Stimulated activated CD4-positive, alpha-beta T cell treated with anti-CD3 and anti-CD28 coated beads, Interleukin-12 subunit alpha, Interleukin-12 subunit beta, amount 100 ng/mL, for 4 hours (primary cell): Measurements from ENCODE around the gene CNTN5.

Experiments used
- DNase-seq: peaks from one replicate; pipeline ENCODE4 v3.0.0-alpha.2; 2020

The CNTN5 gene

DNA sequence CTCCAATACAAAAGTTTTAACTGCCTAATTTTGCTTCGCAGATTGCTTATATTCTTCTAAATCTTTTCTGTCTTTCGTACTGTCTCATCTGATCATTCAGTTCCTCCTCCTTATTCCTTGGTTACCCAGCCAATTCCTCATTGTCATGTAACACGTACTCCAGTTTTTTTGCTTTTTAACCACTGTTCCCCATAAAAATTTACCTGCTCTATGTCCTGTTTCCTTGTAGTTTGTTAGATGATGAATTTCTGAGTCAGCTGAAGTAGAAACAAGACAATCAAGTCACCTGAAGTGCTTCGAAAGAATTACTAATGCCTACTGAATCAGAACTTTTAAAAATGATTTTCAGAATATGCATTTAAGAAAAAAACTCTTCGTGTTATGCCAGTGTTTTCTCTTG, 150.6 kb downstream of the CNTN5 start:
- DNase-seq = no peak

DNA sequence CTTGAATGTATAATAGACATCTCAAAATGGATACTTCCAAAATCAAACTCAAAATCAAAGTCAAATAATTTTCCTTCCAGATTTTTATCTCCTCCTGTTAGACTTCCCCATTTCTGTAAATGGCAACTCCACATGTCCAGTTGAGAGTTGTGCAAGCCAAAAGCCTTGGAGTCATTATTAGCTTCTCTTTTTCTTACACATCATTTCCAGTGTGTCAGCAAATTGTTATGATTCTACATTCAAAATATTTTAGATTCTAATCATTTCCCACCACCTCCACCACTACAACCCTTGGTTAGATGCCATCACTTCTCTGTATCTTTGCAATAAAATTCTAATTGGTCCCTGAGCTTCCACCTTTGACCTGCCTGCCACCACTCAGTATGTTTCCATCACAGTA, 155.7 kb downstream of the CNTN5 start:
- DNase-seq = no peak

DNA sequence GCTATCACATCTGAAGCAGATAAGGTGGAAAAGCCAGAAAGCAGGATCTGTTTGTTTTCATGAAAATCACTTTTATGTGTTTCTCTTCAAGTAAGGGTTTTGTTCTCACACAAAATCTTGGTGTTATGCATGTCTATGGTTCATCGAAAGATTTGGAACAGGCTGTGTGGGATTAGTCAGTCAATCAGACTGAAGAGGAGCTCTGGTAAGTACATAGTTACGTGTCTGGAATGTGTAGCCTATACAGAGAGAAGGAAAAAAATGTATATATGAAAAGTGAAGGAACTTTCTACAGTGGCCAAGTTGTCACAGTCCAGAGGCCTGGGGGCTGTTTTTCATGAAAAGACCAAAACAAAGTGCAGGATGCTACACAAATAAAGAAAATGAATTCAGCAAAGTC, 156.7 kb downstream of the CNTN5 start:
- DNase-seq = no peak

DNA sequence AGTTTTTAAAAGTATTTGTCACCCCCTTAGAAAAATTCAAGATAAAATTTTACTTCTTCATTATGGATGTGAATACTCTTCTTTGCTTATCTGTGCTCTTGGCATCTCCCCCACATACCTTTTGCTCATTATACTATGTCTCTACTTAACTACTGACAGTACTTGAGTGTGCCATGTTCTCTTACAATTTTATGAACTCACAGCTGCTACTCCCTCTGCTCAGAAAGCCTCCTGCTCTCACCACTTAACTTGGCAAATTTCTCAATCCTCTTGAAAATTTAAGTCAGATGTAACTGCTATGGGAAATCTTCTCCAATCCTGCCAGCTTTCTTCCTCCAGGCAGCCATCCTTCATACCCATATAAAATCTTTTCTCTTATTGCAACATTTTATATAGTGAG, 163.4 kb downstream of the CNTN5 start:
- no peak for DNase-seq

DNA sequence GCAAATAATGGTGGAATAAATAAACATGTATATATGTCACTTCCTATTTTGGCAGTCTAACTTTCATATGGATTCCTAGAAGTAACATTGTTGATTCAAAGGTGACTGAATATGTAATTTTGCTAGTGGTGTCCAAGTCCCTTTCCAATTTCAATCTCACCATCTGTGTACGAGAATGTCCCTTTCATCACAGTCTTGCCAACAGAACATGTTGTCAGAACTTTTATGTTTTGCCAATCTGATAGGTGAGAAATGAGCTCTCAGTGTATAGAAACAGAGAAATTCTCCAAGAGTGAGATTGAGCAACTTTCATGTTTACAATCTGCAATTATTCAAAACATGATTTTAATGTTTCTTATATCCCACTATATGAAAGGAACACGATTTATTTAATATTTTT, 167.5 kb downstream of the CNTN5 start:
- DNase-seq = no peak

DNA sequence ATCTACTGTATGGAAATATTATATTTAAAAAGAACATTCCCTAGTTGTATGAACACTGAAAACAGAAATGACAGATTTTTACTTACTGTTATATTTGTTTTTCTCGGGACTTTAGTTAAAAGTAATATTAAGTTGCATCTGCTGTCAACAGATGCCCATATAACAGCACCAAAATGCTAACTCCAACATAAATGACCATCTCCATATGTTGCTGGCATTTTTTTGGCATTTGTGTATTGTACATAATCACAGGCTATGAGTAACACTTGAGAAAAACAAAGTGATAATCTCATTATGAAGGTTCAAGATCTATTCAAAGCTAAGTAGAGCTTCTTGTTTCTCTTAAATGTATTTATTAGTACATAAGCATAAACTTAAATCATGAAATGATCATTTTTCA, 172.0 kb downstream of the CNTN5 start:
- DNase-seq = no peak

DNA sequence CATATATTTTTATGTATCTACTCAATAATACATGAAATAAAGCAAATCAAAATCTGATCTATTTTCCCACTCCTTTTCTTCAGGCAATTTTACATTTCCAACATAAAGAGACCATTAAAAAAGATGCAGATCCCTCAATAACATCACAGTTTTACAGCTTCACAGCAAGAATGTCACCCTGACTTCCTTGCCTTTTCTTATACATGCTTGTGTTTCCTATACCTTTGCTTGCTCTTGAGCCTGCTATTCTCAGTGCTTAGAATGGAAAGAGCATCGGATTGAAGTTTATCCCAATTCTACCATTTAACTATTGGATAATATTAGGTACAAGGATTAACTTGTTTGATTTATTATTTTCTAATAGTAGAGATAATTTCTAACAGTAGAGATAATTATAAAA, 176.7 kb downstream of the CNTN5 start:
- no peak for DNase-seq

DNA sequence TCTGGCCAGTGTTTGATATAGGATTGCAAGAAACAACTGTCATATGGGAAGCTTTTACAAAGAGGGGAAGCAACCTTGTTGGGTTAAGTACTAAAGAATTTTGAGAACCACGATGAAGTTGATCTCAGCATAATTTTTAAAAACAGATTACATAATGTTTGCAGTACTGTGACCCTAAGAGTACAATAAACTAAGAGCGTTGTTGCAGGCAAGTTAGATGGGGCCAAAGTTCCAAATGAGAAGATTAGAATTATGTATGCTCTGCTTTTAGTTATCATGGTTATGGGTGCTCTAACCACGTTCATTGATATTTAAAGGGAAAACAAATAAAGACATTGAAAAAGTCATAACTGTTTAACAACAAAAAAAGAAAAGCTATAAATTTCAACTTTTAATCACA, 177.5 kb downstream of the CNTN5 start:
- DNase-seq = no peak

DNA sequence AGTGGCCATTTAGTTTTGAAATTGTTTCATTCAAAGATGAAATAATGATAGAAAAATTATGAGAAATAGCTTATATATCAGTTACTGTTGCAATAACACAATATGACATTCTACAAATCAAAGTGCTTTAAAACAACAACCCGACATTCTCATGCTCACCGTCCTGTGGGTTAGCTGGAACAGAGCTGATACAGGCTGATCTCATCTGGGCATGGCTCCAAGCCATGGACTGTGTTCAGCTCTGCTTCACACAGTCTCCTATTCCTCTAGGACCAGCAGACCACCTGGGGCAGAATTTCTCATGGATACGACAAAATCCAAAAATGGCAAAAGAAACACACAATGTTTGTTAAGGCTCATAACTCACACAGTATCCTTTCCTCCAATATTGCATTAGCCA, 178.6 kb downstream of the CNTN5 start:
- DNase-seq = no peak

DNA sequence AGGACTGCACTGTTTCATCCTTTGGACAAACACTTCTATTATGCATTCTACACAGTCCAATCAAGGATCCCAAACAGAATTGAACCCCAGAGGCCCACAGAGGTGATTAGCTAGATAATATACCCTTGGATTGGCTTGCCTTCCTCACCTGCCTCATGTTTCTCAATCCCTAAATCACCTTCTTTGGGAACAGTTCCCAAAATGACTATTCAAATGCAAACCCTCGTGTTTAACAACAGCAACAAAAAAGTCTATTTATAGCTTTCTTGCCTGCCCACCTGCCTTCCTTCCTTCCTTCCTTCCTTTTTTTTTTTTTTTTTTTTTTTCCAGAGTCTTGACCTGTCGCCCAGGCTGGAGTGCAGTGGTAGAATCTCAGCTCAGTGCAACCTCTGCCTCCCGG, 180.0 kb downstream of the CNTN5 start:
- DNase-seq = no peak

DNA sequence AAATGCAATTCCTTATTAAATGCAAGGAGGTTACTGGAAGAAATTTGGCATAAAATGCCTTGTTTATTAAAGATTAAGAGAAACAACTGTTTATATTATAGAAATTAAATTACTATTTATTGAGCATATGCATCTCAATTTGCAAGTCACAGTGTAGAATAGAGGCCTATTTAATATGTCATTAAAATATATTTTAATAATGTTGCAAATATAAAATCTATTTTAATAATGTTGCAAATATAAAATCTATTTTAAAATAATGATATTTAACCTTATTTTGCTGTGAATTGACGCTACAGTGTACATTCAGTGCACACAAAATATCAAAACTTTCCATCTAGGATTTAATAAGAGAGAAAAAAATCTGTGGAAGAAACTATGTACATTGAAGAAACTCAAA, 188.1 kb downstream of the CNTN5 start:
- DNase-seq = no peak

DNA sequence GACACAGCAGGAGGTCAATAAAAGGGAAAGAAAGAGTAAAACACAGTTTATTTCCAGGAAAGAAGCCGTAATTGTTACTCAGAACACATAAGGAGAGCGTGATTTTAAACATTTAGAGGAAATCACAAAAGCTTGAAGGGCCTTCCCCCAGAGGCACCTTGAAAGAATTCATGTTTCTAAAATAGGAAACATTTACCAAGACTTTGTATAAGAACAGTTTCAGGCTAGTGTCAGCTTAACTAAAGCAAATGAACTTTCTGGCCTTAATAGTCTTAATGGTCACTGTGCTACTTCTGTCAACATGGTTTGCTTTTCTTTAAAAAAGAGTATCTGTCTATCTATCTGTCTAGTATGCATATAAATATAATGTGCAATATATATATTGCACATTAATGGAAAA, 208.8 kb downstream of the CNTN5 start:
- DNase-seq = no peak

DNA sequence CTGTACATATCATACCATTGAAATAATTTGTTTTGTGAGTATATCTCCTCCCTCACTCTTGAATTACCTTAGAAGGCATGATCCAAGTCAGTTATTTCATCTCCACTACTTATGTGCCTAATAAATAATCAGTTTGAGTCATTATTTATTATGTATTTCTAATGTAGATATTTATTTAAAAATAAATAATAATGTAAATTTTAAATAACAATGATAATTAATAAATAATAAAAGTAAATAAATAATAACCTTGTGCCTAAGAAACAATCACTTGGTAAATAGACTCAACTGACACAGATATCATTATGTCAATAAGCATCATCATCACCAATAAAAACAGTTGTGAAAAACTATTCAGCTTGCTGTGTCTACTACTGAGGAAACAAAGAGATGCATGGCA, 213.8 kb downstream of the CNTN5 start:
- DNase-seq = no peak

DNA sequence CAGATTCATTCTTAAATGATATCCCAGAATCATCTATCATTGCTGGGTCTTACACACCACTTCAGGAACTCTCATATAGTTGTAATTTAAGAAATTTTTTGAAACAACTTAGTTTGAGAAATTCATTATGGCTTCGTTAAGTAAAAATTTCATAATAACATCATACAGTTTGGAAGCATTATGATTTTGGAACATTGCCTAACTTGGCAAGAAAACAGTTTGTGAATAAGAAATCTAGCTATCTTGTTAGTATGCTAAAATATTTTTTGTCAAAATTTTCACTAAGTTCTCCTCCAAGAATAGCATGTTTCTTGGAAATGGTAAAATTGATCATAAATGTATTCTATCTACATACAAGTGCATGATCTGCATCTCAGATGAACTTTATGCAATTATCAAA, 217.7 kb downstream of the CNTN5 start:
- no peak for DNase-seq

DNA sequence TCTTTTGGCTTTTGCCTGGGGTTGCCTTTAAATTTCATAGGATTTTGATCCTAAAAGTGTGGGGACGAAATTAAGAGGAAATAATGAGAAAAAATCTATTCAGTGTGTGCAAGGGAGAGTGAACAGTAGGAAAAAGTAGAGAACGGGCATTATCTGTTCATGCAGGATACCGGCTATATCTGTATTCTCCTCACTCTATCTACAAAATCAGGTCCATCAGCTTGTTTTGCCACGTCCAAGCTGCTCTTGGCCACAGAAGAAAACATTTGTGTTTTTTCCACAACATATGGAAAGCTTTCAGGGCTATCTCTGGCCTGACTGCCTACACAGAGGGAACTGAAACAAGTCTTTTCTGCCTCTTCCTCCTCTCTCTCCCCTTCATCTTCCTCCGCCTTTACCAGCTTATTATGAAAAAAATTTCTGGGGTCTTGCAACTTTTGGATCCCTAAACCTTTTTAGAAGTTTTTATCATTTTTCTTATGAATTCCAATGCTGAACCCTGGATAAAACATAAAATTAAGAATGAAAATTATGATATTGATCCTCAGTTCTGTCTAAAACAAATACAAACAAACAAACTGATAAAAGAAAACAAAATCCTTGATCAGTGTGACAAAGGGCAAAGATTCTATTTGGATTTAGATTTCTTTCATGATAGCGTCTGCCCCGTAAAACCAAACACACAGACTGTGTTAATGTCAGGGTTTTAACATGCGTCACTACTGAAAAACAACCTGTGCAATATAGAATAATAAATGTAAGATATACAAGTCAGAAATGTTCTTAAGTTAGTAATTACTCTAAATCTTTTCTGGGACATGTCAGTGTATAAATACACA, 219.7 kb downstream of the CNTN5 start:
- DNase-seq = no peak

DNA sequence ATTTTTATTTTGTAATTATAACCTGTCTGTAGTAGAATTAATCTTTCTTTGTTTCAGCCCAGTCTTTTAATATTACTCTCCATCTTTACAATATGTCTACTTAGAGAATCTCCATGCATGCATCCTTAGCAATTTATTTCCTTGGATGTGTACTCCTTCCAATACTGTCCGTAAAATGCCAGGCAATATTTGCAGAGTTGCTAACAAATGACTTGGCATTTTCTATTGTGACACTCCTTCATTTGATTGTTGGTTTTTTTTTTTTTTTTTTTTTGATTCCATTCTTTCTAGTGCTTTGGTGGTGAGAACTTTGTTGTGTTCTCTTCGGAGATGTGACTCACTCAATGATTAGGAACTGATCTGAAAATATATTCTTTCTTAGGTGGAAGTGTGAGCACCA, 220.3 kb downstream of the CNTN5 start:
- no peak for DNase-seq

DNA sequence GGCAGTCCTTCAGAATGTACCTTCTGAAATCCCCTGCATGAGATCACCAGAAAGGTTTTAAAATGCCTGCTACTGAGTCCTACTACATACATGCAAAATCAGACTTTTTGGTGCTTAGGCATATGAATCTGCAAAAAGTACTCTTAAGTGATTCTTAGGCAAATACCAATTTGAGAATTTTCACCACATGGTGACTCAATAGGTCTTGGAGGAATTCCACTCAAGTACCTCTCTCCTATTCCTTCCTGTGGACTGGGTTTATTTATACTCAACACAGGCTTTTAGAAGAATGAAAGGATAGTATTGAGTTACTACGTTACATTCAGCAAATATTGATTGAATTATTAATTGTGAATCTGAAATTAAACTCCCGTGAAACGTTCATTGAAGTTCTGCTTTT, 223.9 kb downstream of the CNTN5 start:
- no peak for DNase-seq

DNA sequence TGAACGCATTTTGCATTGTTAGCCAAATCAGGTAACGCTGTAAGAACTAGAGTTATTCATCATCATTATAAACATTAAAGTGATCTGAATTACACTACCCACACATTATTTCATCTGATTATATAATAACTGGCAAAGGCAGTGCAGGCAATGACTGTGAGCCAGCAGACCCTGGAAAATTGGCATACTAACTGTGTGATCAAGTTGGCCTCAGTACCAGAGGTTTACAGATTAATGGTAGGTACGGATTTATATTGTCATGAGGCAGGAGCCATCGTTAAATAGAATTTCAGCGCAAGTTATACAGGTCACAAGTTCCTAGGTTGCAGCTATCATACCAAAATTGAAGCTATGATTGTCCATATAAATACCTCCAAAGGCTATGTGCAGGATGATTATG, 225.4 kb downstream of the CNTN5 start:
- DNase-seq = no peak

DNA sequence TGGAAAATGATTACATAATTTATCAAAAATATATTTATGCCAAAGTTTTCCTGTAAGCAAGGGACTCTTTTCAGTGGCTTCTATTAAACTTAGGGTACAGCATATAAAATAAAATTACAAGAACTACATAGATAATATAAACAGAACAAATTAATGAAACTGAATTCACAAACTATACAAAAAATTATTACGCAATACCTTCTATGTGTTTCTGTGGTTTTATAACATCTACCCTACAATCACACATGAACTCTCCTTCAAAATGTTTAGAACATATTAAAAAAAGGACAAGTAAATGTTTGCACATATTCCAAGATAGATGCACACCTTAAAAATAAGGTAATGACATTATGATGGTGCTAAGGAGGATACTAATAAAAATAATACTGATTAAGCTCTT, 235.9 kb downstream of the CNTN5 start:
- DNase-seq = no peak

DNA sequence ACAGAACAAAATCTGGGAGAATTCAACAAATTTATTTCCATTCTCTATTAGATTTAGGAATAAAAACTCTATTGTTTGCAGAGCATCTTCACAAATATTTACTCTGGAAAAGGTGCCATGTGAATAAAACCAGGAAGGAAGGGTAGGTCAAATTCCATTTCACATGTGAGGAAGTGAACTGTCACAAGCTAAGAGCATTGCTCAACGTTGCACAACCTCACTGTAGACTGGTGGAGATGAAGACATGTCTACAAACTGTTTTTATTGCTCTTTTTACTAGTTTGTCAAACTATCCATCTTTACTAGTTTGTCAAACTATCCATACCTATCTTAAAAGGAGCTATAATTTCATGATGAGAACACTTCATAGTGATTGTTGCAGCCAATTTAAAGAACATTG, 236.4 kb downstream of the CNTN5 start:
- DNase-seq = no peak

DNA sequence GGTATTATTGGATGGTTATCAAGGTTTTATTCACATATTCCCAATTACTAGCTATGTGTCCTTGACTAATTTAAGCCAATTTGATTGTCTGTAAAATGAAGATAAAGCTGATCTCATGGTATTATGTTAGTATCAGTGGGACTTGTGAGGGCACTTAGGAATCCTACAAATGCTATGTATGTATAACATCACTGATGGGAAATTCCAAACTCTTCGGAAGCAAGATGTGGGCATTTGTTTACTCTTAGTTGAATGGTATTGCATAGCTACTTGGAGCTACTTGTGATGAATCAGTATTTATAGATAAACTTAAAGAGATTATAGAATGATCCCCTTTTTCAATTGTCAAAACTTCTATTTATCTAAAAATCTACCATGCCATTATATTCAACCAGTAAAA, 239.9 kb downstream of the CNTN5 start:
- DNase-seq = no peak

DNA sequence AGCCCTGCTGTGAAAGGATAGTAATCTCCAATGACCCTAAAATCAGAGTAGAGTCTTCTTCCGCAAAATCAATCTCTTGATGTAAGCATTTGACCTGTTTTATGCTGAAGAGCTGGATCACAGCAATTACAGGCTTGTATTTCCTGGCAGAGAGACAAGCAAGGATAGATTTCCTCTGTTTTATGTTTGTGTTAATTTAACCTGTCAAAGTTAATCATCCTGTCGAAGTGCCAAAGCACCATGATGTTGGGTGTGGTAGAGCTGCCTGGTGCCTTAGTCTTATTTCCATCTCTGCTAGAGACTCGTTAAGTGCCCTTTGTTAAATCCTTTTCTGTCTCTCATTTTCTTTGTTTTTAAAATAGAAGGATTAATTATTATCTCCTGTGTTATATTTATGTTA, 248.1 kb downstream of the CNTN5 start:
- no peak for DNase-seq

DNA sequence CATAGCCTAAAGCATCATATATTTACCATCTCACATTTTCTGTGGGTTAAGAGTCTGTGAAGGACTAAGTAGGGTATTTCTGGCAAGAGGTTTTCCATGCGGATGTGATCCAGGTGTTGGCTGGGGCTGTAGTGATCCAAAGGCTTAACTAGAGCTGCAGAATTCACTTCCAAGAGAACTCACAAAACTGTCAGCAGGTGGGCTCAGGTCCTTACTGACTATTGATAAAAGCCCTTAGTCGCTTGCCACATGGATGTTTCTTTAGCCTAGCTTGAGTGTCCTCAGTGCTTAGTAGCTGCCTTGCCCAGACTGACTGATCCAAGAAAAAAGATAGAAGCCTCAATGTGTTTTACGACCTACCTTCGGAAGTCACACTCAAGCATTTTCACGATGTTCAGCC, 250.8 kb downstream of the CNTN5 start:
- no peak for DNase-seq

DNA sequence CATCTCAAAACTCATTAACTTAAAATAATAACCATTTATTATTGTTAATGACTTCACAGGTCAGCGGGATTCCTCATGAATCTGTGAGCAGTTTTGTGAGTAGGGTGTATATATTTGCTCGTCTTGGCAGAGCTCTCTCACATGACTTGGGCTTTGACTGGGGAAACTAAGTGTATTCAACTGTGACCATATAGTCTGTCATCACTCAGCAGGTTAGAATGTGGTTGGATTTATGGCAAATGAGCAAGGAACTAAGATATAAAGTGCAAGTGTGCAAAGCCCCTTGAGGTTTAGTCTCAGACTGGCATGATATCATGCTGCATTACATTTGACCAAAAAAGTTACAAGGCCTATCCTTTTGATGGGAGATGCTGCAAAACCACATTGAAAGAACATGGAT, 254.8 kb downstream of the CNTN5 start:
- DNase-seq = no peak

DNA sequence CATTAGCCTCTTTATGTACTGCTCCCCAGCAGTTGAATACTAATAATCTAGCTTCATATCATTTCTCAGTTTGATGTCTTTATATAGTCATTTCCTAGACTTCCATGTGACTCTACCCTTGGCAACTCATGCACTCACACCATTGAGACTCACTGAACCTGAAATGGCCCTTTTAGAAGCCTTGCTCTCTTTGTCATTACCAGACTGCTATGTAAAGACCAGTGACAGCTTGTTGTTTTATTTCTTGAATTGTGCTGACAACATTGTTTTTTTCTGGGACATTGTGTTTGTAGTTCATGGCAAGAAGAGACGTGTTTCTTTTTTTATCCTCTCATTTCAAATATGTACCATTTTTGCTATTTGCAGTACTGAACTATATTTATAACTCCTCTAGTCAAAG, 256.5 kb downstream of the CNTN5 start:
- no peak for DNase-seq

DNA sequence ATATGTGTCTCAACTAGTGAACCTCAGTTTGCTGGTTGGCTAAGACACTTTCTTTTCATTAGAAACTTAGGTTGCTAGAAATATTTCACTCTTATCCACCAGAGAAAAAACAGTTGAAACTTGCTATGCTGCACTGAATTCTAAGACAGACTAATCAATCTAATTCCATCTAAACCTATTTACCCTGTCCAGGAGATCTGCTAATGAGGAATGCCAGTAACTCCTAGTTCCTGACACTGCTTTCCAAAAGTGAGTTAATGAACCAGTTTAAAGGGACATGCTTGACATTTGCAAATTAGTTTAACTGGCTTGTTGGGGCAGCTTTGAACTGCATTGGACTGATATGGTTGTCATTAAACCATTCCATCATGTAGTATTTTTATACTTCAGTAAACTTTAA, 258.5 kb downstream of the CNTN5 start:
- no peak for DNase-seq
